GM12865 (cell line): ENCODE data around the gene FRRS1.

Experiments
- DNase-seq: peaks from one replicate; pipeline ENCODE4 v3.0.0; 2010; ENCODE audit warnings: low read depth
- H3K4me3 ChIP-seq: 2 replicates; pipeline ENCODE4 v1.5.1; 2011; ENCODE audit warnings: mild to moderate bottlenecking, low read depth, low read length, control low read depth
- CTCF ChIP-seq: IDR thresholded peaks from 2 replicates; pipeline ENCODE4 v1.5.1; 2011; ENCODE audit warnings: low read length, control low read depth, low read depth, inconsistent platforms; ENCODE audit not compliant: insufficient read depth; ENCODE audit errors: missing control alignments

FRRS1 gene

GRCh38 chr1:99768524-99769245 lies 2.2 kb upstream of the FRRS1 start:
- DNase-seq: no peak
- no peak for TF ChIP-seq CTCF
- H3K4me3 ChIP-seq: no peak overlapping the region

DNA sequence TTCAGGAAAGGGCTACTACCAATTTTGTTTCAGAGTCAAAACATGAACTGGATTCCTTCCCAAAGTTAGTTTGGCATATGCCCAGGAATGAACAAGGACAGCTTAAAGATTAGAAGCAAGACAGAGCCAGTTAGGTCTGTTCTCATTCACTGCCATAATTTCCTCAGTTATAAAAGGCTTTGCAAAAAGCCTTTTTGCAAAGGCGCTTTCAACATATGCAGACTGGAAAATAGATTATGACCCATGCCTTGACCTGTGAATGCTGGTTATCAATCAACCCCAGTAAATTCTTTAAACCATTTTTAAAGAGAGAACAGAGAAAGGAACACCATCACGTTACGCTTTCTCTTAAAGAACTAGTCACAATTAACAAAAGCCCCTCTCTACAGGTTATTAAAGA lies 1.7 kb upstream of the FRRS1 start:
- H3K4me3 ChIP-seq: no peak overlapping the region
- no peak for DNase-seq
- TF ChIP-seq CTCF: no peak

GRCh38 chr1:99764909-99765308 lies 1.5 kb downstream of the FRRS1 start:
- no peak for DNase-seq
- no peak for TF ChIP-seq CTCF
- H3K4me3 ChIP-seq: peak overlapping the region; percentile 24

DNA sequence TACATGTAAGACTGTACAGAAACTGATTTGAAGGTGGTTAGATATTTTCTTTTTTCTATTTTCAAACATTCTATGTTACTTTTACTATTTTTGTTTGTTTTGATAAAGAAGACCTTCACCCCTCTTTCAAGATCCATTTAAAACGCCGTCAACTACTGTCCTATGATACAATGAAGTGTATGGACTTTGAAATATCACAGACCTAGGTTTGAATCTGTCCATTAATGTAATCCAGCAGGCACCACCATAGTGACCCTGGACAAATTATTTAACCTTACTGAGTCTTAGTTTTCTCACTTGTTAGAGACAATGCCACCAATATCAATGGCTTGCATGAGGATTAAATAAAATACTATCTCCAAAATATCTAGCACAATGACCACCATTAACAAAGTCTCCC lies 2.0 kb downstream of the FRRS1 start:
- H3K4me3 ChIP-seq: peak overlapping the region; percentile 24
- no peak for TF ChIP-seq CTCF
- no peak for DNase-seq

DNA sequence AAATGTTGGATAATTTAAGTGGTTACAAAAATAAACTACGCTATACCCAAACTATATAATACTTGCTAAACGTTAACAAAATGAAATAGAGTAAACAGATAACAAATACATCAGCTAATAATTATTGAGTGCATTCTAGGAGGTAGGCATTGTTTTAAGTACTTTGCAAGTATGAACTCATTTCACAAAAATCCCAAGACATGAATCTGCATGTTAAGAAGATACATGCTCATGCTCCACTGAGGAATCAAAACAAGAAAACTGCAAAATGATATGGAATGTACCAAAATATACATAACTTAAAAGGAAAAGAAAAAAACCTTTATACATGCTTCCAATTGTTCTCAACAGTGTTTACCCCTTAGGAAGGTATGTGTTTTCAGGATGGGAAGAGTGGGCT lies 2.5 kb downstream of the FRRS1 start:
- H3K4me3 ChIP-seq: no peak overlapping the region
- no peak for TF ChIP-seq CTCF
- no peak for DNase-seq

DNA sequence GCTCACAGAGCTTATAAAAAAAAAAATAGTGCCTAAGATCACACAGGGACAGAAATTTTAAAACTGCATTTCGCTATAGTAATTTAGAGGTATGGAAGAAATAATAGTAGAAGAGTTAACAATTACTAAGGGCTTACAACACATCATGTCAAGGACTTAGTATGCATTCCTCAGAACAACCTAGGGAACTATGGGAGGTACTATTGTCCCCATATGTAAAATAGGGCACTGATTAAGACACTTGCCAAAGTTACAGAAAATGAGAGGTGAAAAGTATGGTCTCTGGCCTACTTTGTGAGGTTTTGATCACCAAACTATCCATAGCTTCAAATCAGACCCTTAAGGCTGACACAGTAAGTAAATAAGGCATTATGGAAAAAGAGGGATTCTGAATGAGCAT lies 4.7 kb downstream of the FRRS1 start:
- no peak overlapping the region for H3K4me3 ChIP-seq
- DNase-seq: no peak
- TF ChIP-seq CTCF: no peak
